Ascending aorta (tissue), 2 donors: ENCODE data around the gene PYM1. TPM values are rescaled to one million over a fixed set of nuclear protein-coding genes. Genes with fewer than 3 reads are reported as not detected.
A peak's percentile ranks its signal among the peaks of the same experiment; 100 is the strongest.

Source experiments
- DNase-seq, 2 donors: peaks; one replicate each; pipeline ENCODE4 v3.0.0-alpha.2; 2019; ENCODE audit warnings: low spot score in 2 of 2
- H3K27ac ChIP-seq, 2 donors: fragments of 200-600 bp; sonication (generic); one replicate each; pipeline ENCODE4 v1.5.1; 2016 to 2017; ENCODE audit warnings: mild to moderate bottlenecking in 1 of 2
- H3K27me3 ChIP-seq: fragments of 200-600 bp; sonication (generic); one replicate; pipeline ENCODE4 v1.5.1; 2017
- H3K36me3 ChIP-seq, 2 donors: fragments of 200-600 bp; sonication (generic); one replicate each; pipeline ENCODE4 v1.5.1; 2016
- H3K4me1 ChIP-seq, 2 donors: fragments of 200-600 bp; sonication (generic); one replicate each; pipeline ENCODE4 v1.5.1; 2016 to 2017; ENCODE audit warnings: mild to moderate bottlenecking in 1 of 2
- H3K4me3 ChIP-seq, 2 donors: fragments of 200-600 bp; sonication (generic); one replicate each; pipeline ENCODE4 v1.5.1; 2016 to 2017; ENCODE audit warnings: mild to moderate bottlenecking in 1 of 2
- H3K9me3 ChIP-seq, 2 donors: fragments of 200-600 bp; sonication (generic); one replicate each; pipeline ENCODE4 v1.5.1; 2016
- intact Hi-C: fragments of 100-400 bp; cut with DNase I; formaldehyde crosslinking; loops from one replicate; pipeline ENCODE4 v1.15.1; 2023
- total RNA-seq: library from RNA; depleted of rRNA; stranded (reverse); fragments of >200 nt; gene quantifications from one replicate; pipeline ENCODE4 v1.1.0, GENCODE V29; 2016
- TF ChIP-seq, protein P1 (sequence below), 3 experiments: fragments of 200-600 bp in 2 of 3; fragments of 450-650 bp in 1 of 3; sonication (generic) in 2 of 3; IDR thresholded peaks; one replicate each; pipeline ENCODE4 v1.5.1; 2016 to 2019; ENCODE audit warnings: antibody characterized with exemption in 3 of 3, mild to moderate bottlenecking in 1 of 3, moderate library complexity in 1 of 3

Gene PYM1
- total RNA-seq, 1 donor from 2014 or later, result 83.7 TPM

DNA sequence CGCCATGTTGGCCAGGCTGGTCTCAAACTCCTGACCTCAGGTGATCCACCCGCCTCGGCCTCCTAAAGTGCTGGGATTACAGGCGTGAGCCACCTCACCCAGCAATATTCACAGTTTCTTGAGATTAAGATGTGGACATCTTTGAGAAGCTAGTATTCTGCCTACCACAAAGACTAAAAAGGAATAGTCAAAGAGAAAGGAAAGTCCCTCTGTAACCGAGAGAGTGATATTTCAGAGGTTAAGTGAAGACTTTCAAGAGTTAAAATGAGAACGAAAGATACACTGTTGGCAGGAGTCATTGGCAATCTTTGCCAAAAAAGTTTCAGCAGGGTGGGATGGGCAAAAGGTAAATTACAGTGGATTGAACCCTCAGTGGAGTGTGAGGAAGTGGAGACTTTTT is 18.9 kb upstream of the PYM1 start:
- DNase-seq, result no peak
- TF ChIP-seq, protein P1, sequence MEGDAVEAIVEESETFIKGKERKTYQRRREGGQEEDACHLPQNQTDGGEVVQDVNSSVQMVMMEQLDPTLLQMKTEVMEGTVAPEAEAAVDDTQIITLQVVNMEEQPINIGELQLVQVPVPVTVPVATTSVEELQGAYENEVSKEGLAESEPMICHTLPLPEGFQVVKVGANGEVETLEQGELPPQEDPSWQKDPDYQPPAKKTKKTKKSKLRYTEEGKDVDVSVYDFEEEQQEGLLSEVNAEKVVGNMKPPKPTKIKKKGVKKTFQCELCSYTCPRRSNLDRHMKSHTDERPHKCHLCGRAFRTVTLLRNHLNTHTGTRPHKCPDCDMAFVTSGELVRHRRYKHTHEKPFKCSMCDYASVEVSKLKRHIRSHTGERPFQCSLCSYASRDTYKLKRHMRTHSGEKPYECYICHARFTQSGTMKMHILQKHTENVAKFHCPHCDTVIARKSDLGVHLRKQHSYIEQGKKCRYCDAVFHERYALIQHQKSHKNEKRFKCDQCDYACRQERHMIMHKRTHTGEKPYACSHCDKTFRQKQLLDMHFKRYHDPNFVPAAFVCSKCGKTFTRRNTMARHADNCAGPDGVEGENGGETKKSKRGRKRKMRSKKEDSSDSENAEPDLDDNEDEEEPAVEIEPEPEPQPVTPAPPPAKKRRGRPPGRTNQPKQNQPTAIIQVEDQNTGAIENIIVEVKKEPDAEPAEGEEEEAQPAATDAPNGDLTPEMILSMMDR (IDR thresholded peaks at IDR 0.05), result no peak
- Histone ChIP-seq H3K9me3 (no peaks in the 10 kb centered on the region), H3K4me3 (no peak overlapping the region), H3K27me3 (no peaks in the 10 kb centered on the region), H3K4me1 (no peaks in the 10 kb centered on the region), H3K27ac (no peak overlapping the region), H3K36me3 (peaks cover 23 to 53% of the 10 kb centered on the region in 2 donors)
- intact Hi-C loops, result no loop called here

DNA sequence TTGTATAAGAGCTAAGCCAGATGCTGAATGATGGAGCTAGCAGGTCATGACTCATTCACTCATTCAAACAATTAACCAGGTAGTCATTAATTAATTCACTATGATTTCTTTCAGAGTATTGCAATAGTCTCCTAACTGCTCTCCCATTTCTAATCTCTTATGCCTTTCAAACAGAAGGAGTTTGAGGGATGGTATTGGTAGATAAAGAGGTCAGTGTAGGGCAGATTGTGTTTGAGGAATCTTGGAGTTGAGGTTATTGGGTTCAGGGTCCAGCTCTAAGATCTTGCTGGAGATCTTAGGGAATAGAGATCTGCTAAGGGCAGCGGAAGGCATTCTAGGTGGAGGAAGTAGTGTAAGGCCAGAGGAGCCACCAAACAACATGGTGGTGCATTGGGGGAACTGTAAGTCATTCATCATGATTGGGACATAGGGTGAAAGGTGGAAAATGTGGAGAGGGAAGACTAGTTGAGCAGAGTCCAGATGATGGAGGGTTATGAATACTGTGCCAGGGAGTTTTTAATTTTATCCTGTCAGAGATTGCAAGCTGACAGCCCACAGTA is 15.0 kb upstream of the PYM1 start:
- TF ChIP-seq, protein P1 (IDR thresholded peaks at IDR 0.05), result no peak
- Histone ChIP-seq H3K36me3 (peaks cover 30 to 61% of the 10 kb centered on the region in 2 donors), H3K4me1 (peaks cover 0 to 7% of the 10 kb centered on the region in 2 donors), H3K4me3 (no peak overlapping the region), H3K27me3 (no peaks in the 10 kb centered on the region), H3K27ac (no peak overlapping the region), H3K9me3 (no peaks in the 10 kb centered on the region)
- intact Hi-C loops, result no loop called here
- no peak for DNase-seq

DNA sequence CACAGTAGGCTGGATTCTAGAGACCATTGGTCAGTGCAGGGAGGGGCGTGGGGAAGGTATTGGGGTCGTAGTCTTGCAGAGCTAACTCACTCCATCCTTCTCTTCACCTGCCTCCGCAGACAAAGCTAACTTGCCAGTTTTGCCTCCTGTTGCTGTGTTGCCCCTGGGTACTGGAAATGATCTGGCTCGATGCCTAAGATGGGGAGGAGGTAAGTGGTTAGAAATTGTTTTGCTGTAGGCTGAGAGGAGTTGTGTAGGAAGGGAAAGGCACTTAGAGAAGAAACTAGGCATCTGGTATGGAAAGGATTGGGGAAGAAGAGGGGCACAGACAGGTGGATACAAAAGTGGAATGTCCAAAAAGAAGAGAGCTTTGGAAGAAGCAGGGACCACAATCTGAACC is 14.4 kb upstream of the PYM1 start:
- Histone ChIP-seq H3K4me1 (peaks cover 0 to 7% of the 10 kb centered on the region in 2 donors), H3K27me3 (no peaks in the 10 kb centered on the region), H3K27ac (no peak overlapping the region), H3K9me3 (no peaks in the 10 kb centered on the region), H3K36me3 (peaks cover 30 to 63% of the 10 kb centered on the region in 2 donors), H3K4me3 (no peak overlapping the region)
- intact Hi-C loops, result no loop called here
- TF ChIP-seq, protein P1 (IDR thresholded peaks at IDR 0.05), result no peak
- no peak for DNase-seq

DNA sequence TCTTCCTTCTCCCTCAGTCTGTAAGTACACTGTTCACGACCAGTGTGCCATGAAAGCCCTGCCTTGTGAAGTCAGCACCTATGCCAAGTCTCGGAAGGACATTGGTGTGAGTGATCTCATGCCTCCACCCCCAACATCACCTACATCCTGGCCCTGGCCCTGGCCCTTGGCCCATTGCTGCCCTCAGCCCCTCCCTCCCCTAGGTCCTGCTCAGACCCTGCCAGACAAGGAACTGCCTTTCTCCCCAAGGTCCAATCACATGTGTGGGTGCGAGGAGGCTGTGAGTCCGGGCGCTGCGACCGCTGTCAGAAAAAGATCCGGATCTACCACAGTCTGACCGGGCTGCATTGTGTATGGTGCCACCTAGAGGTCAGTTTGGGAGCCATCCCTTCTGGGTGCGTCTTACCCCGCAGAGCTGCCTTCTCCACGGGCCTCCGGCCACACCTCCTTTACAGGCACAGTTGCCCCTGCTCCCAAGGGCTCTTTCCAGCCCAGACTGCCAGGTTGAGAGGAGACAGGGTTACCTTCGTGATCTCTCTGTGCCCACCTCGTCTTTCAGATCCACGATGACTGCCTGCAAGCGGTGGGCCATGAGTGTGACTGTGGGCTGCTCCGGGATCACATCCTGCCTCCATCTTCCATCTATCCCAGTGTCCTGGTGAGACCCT is 12.5 kb upstream of the PYM1 start:
- Histone ChIP-seq H3K4me1 (peaks cover 0 to 7% of the 10 kb centered on the region in 2 donors), H3K36me3 (peaks cover 30 to 52% of the 10 kb centered on the region in 2 donors), H3K4me3 (peak overlapping the region in 1 of 2 donors; percentile 42), H3K27ac (peak overlapping the region; percentile 53 to 71), H3K9me3 (no peaks in the 10 kb centered on the region), H3K27me3 (no peaks in the 10 kb centered on the region)
- TF ChIP-seq, protein P1 (IDR thresholded peaks at IDR 0.05), result peak; percentile 83 to 90 (median 87)
- intact Hi-C loops, result loop anchor here (1.0 kb wide), 3 partner anchors 14 to 202 kb away; partner anchors contain the start of gene SARNP
- DNase-seq, result peak; percentile 36 to 93

DNA sequence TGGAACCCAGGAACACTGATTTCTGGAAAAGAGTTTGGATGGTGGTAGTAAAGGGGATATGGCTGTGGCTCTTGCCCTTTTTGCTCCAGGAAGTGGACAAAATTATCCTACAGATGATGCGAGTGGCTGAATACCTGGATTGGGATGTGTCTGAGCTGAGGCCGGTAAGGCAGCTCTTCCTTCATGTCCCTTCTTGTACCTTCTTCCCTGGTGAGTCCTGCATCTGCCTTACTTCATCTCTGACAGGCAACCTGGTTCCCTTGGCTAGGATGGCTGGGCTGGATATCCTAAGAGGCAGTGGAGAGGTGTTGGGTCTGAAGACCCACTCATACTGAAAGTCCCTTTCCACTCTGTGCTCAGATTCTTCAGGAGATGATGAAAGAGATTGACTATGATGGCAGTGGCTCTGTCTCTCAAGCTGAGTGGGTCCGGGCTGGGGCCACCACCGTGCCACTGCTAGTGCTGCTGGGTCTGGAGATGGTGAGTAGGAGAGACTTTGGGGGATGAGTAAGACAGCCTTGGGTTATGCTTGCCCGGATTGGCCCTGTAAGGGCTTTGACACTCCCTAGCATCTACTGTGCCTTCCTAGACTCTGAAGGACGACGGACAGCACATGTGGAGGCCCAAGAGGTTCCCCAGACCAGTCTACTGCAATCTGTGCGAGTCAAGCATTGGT is 11.3 kb upstream of the PYM1 start:
- peaks cover 0 to 12% of the 10 kb centered on the region in 2 donors for H3K4me1 ChIP-seq
- no peaks in the 10 kb centered on the region for H3K27me3 ChIP-seq
- no peak overlapping the region for H3K4me3 ChIP-seq
- no peaks in the 10 kb centered on the region for H3K9me3 ChIP-seq
- intact Hi-C loops, result no loop called here
- no peak overlapping the region for H3K27ac ChIP-seq
- peaks cover 22 to 41% of the 10 kb centered on the region in 2 donors for H3K36me3 ChIP-seq
- DNase-seq, result no peak
- TF ChIP-seq, protein P1 (IDR thresholded peaks at IDR 0.05), result no peak
